ENCODE measurements around the gene SH3BP4.

Gene SH3BP4

GRCh38 chr2:235063471-235063961 is 111.7 kb downstream of the SH3BP4 start:
- DNase-seq, result no peak

DNA sequence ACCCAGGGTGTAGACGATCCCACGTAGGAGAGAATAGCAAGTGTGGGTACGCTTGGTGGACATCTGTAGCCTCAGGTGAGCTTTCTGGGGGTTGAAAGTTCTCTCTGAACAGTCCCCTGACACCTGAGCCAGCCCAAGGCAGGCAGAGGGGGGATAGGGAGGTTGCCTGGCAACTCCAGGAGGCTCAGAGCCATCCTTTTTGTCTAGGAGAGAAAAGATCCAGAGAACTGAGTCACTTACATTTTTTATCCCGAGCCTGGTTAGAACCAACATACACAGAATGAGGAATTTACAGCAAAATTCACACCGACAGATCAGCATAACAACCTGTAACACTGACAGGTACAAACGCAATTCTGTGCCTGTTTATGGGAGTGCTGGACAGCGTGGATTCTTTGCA is 113.2 kb downstream of the SH3BP4 start:
- no peak for DNase-seq

GRCh38 chr2:235066490-235066889 is 114.7 kb downstream of the SH3BP4 start:
- DNase-seq, result no peak

DNA sequence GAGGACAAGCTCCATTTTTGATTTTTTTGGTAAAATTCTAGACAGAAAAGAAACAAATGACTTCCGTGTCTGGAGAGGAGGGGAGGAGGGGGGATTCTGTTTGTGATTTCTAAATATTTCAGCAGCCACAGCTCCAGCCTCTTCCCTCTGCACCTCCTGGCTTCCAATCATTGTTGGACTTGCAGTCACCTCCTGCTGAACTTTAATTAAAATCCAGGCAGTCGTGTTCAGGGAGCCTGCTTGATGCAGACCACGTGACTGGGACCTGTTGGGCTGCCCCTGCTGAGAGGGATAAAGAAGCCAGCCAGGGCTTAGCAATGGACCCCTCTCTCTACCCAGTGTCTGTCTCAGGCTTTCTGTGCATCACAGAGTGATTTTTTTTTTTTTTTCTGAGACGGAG is 115.1 kb downstream of the SH3BP4 start:
- no peak for DNase-seq

GRCh38 chr2:235068701-235069100 is 116.9 kb downstream of the SH3BP4 start:
- DNase-seq, result no peak

GRCh38 chr2:235070063-235070706 is 118.4 kb downstream of the SH3BP4 start:
- DNase-seq, result no peak

GRCh38 chr2:235073868-235074413 is 122.1 kb downstream of the SH3BP4 start:
- no peak for DNase-seq

DNA sequence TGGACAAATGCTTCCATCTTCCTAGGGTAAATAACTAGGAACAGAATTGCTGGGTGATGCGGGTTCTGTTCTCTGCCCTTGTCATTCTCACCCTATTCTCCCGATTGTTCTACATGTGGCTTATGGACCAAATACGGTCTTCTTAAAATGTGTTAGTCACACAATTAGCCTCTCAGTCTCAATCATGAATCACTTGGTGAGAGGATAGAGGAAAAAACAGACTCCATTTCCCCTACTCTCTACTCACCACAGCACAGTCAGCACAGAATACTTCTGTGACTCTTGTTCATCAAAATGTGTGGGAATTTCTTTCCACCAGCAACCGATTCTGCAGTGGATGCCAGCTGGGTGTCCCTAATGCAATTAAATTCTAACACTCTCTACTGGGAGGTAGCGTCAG is 125.2 kb downstream of the SH3BP4 start:
- no peak for DNase-seq

DNA sequence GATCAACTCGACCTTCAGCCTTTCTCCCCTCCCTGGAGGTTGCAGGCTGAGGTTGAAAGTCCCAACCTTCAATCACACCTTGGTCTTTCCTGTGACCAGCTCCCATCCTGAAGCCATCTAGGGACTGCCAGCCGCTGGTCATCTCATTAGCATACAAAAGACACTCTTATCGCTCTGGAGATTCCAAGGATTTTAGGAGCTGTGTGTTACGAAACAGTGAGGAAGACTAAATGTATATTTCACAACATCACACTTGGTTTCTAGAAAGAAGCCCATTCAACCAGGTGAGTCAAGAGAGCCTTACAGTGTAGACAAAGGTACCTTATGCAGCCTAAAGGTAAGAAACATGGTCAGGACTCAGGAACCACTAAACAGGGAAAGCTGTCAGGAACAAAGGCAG is 126.4 kb downstream of the SH3BP4 start:
- no peak for DNase-seq

DNA sequence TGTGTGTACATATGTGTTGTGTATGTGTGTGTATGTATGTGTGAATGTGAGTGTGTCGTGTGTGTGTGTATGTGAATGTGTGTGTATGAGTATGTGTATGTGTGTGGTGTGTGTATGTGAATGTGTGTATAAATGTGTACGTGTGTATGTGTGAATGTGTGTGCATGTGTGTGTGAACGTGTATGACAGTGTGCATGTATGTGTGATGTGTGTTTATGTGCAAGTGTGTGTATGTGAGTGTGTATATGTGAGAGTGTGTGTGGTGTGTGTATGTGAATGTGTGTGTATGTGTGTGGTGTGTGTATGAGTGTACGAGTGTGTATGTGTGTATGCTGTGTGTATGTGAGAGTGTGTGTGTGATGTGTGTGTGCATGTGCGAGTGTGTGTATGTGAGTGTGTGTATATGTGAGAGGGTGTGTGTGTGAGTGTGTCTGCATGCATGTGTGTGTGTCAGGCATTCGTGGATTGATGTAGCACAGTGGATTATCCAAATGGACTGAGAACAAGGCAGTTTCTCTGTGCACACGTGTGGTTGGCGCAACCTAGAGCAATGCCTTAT is 127.2 kb downstream of the SH3BP4 start:
- DNase-seq, result no peak

DNA sequence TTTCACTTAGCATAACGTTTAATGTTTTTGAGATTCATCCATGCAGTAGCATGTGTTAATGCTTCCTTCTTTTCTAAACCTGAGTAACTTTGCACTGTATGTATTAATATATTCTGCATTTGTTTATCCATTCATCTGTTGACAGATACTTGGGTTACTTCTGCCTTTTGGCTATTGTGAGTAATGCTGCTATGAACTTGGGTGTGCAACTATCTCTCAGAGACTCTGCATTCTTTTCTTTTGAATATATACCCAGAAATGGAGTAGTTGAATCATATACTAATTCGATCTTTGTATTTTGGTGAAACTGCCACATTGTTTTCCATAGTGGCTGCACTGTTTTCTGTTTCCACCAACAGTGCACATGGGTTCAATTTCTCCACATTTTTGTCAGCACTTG is 128.3 kb downstream of the SH3BP4 start:
- no peak for DNase-seq

DNA sequence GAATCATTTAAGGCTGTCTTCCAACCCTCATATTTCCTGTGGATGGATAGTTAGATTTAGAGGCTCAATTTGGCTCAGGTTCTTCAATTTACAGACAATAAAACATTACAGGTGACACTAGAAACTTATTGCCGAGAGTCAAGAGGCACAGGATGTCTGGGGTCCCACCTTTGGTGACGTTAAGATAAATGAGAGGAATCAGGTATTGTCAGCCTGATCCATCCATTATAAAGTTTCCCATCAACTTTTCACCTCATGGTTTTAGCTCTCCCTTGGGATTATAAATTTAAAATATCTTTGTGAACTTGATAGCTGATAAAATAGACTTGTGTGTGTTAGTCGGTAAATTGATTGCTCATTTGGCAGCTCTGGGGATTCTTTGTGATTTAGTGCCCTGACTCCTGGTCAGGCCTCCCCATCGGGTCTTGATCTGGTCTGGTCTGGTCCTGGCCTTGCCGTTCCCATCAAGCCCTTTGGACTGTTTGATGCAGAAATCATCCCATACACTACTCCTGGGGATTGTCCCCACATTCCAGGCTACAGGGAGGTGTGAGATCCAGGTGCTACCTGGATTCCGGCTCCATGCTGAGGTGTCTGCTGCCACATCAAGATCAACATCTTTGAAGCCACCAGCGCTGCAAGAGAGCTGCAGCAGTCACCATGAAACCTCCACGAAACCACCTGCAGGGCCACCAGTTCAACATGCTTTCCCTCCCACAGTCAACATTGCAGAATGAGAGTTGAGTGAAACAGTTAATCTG is 130.9 kb downstream of the SH3BP4 start:
- no peak for DNase-seq

GRCh38 chr2:235083822-235084221 is 132.0 kb downstream of the SH3BP4 start:
- DNase-seq, result no peak

DNA sequence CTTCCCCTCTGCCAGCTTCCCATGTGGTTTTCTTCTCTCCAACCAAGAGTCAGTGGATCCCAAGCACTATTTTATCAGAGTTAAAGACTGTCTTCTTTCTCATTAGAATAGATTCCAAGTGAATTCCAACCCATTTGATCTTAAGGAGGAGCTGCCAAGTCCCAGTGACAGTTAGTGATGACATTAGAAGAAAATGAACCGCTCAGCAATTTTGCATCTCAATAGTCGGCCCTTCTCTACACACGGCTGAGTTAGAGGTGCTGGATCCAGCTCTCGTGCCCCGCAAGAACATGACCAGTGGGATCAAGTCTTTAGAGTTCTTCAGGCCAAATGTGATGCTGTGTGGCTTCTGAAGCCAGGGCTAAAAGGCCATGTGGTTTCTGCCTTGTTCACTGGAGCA is 132.6 kb downstream of the SH3BP4 start:
- no peak for DNase-seq

- no peak for DNase-seq
Observed at GRCh38 chr2:235085476-235085875, 133.7 kb downstream of the SH3BP4 start.

DNA sequence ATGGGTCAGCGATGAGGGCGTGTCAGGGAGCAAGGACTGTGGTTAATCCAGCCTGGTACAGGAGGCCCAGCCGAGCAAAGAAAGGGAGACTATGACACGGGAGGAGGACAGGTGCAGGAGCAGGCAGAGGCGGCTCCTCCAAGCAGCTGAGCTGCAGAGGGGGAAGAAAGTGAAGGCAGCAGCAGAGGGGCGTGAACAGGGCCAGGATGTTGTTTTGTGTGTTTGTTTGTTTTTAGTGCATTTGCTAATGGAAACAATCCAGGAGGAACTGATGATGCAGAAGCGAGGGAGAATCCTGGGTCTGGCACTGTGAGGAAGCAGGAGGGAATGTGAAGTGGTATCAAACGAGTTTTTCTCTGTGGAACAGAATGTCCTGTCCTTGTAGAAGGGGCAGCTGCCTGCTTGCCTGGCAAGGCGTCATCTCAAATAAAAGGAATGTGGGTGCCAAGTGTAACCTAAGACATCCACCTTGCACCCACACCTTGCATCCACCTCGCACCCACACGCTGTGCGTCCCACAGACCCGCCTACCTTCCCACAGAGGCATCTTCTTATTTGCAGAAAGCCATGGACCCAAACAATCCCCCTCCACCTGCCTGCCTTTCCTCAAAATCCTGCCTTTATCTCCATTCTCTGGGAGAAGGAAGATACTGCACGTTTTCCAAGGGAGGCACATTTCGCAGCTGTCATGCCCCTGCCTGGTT is 134.8 kb downstream of the SH3BP4 start:
- DNase-seq, result no peak

- DNase-seq, result no peak
Observed at GRCh38 chr2:235087832-235088495, 136.1 kb downstream of the SH3BP4 start.

- no peak for DNase-seq
Observed at GRCh38 chr2:235088496-235088921, 136.7 kb downstream of the SH3BP4 start.

DNA sequence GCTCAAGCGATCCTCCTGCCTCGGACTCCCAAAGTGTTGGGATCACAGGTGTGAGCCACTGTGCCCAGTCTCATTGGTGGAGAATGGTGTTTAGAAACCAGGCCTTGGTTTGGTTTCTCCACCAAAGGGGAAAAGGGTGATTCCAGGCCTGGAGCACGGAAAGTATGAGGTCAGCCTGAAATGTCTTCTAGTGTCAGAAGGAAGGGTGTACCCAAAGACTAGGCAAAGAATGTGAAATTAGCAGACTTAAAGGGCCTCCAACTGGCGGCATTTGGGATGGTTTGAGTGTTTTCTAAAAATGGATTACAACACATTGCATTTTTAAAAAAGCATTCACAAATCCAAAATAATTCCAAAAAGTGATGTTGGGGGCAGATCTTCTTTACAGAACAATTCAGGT is 139.6 kb downstream of the SH3BP4 start:
- DNase-seq, result no peak

DNA sequence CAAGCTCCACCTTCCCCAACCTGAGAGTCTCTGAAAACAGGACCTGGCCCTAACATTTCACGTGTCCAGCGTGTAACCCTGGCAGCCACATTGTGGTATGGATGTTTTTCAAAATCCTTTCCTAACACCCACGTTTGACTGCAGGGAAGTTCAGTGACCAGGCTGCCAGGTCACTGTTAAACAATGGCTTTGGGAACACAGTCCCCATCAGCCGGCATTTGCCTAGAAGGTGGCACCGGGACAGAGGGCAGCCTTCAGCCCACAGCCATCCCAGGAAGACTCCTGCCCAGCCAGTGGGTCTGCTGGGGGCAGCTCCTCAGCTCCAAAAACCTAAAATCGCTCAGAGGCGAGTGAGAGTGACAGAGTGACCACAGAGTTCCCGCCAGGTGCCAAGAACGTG is 140.2 kb downstream of the SH3BP4 start:
- no peak for DNase-seq

- no peak for DNase-seq
Observed at GRCh38 chr2:235092433-235093223, 140.8 kb downstream of the SH3BP4 start.

DNA sequence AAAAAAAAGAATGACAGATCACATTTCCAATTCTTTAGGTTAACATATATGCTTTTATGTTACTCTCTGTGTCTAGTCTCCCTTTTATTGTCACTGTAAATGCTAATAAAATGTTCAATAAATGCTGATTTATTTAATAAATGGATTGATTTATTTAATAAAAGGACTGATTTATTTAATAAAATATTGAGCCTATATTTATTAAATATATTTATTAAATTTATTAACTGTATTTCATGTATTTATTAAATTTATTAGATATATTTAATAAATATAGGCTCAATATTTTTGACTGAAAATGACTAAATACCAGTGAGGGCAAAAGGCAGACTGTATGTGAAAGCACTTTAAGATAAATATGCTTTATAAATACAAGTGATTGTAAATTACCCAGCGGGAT is 142.6 kb downstream of the SH3BP4 start:
- no peak for DNase-seq

All from CD4-positive, alpha-beta T cell treated with Interleukin-10 for 1 hour (primary cell).